Keratinocyte (primary cell): Measurements from ENCODE around the gene B9D2. TPM values are rescaled to one million over a fixed set of nuclear protein-coding genes. Genes with fewer than 3 reads are reported as not detected.
A peak's percentile ranks its signal among the peaks of the same experiment; 100 is the strongest.

Source experiments
- DNase-seq: peaks from one replicate; pipeline ENCODE4 v3.0.0-alpha.2; 2011; ENCODE audit warnings: low read depth, missing footprints, low spot score
- FAIRE-seq: peaks from 2 replicates; lab custom pipeline; 2011; peaks lifted over from hg19 to GRCh38; lab: Jason Lieb, UNC
- H2AFZ ChIP-seq: 2 replicates; pipeline ENCODE4 v1.6.0; 2012; ENCODE audit warnings: low read length, control low read depth, inconsistent platforms; ENCODE audit not compliant: control insufficient read depth
- H3K27ac ChIP-seq: 2 replicates; pipeline ENCODE4 v1.5.1; 2011; ENCODE audit warnings: low read length; ENCODE audit not compliant: control insufficient read depth, insufficient read depth
- H3K27me3 ChIP-seq: 3 replicates; pipeline ENCODE4 v1.6.0; 2011; ENCODE audit warnings: low read length; ENCODE audit not compliant: control insufficient read depth, insufficient read depth; ENCODE audit errors: extremely low read depth
- H3K36me3 ChIP-seq, 2 experiments: 2 replicates in 1 of 2; 3 replicates in 1 of 2; pipeline ENCODE4 v1.5.1; 2011; ENCODE audit warnings: low read length in 2 of 2, mild to moderate bottlenecking in 1 of 2; ENCODE audit not compliant: control insufficient read depth in 2 of 2, insufficient read depth in 2 of 2; ENCODE audit errors: extremely low read depth in 1 of 2
- H3K4me1 ChIP-seq: 3 replicates; pipeline ENCODE4 v1.5.1; 2011; ENCODE audit warnings: low read length; ENCODE audit not compliant: control insufficient read depth, insufficient read depth; ENCODE audit errors: extremely low read depth
- H3K4me2 ChIP-seq: 3 replicates; pipeline ENCODE4 v1.6.0; 2011; ENCODE audit warnings: low read depth, low read length; ENCODE audit not compliant: control insufficient read depth, insufficient read depth; ENCODE audit errors: extremely low read depth
- H3K4me3 ChIP-seq, 3 experiments: fragments of 200-600 bp in 1 of 3; sonication (generic) in 1 of 3; 2 replicates in 2 of 3; 3 replicates in 1 of 3; pipeline ENCODE4 v1.5.1; 2011 to 2016; ENCODE audit warnings: low read length in 3 of 3, mild to moderate bottlenecking in 3 of 3, control low read depth in 2 of 3, inconsistent platforms in 1 of 3, low read depth in 1 of 3, mixed read lengths in 1 of 3, mixed run types in 1 of 3, moderate library complexity in 1 of 3; ENCODE audit not compliant: control insufficient read depth in 2 of 3, insufficient read depth in 2 of 3; ENCODE audit errors: extremely low read depth in 1 of 3
- H3K79me2 ChIP-seq: 2 replicates; pipeline ENCODE4 v1.6.0; 2012; ENCODE audit warnings: low read length; ENCODE audit not compliant: control insufficient read depth, insufficient read depth
- H3K9ac ChIP-seq: 3 replicates; pipeline ENCODE4 v1.6.0; 2011; ENCODE audit warnings: low read length; ENCODE audit not compliant: control insufficient read depth, insufficient read depth; ENCODE audit errors: extremely low read depth
- H3K9me1 ChIP-seq: 3 replicates; pipeline ENCODE4 v1.6.0; 2011; ENCODE audit warnings: low read length; ENCODE audit not compliant: control insufficient read depth, insufficient read depth; ENCODE audit errors: extremely low read depth
- H3K9me3 ChIP-seq: 2 replicates; pipeline ENCODE4 v1.5.1; 2012; ENCODE audit warnings: low read depth, low read length; ENCODE audit not compliant: control insufficient read depth
- H4K20me1 ChIP-seq: 3 replicates; pipeline ENCODE4 v1.6.0; 2011; ENCODE audit warnings: low read length; ENCODE audit not compliant: control insufficient read depth, insufficient read depth; ENCODE audit errors: extremely low read depth
- EZH2 ChIP-seq: IDR thresholded peaks from one replicate; pipeline ENCODE4 v1.6.1; 2012; ENCODE audit warnings: inconsistent platforms, mild to moderate bottlenecking, low read length, moderate library complexity
- dilution Hi-C: fragments of 300-500 bp; cut with MboI; formaldehyde crosslinking; loops from one replicate; pipeline ENCODE4 v1.7.0; 2020; ENCODE audit warnings: low sequenced_read_pairs; ENCODE audit not compliant: extremely low pct_ligation_motif_present
- polyA plus RNA-seq, 5 experiments: library from polyadenylated mRNA; depleted of rRNA in 3 of 5; stranded (reverse) in 3 of 5; stranded (forward) in 1 of 5; unstranded in 1 of 5; fragments of >200 nt; gene quantifications; 1 replicate in 1 of 5; 2 replicates in 3 of 5; 3 replicates in 1 of 5; pipeline versions ENCODE4 v1.2.1 to v1.2.3, GENCODE V29; 2011 to 2012; ENCODE audit warnings: missing spikeins in 2 of 5, low read depth in 1 of 5, low replicate concordance in 1 of 5
- TF ChIP-seq, protein P1 (sequence below), 3 experiments: IDR thresholded peaks in 1 of 3; conservative IDR thresholded peaks in 1 of 3; optimal IDR thresholded peaks in 1 of 3; 2 replicates in 2 of 3; 3 replicates in 1 of 3; pipeline versions ENCODE3 to v1.5.1; 2011; ENCODE audit warnings: low read length in 3 of 3, mild to moderate bottlenecking in 3 of 3, moderate library complexity in 2 of 3, control low read depth in 1 of 3, inconsistent platforms in 1 of 3; ENCODE audit not compliant: insufficient read depth in 2 of 3; ENCODE audit errors: extremely low read depth in 1 of 3

The B9D2 gene
- polyA plus RNA-seq, 1 donor (not counting 4 experiments of a cell fraction or from before 2014, with no cell fraction given) = 2.8 TPM

DNA sequence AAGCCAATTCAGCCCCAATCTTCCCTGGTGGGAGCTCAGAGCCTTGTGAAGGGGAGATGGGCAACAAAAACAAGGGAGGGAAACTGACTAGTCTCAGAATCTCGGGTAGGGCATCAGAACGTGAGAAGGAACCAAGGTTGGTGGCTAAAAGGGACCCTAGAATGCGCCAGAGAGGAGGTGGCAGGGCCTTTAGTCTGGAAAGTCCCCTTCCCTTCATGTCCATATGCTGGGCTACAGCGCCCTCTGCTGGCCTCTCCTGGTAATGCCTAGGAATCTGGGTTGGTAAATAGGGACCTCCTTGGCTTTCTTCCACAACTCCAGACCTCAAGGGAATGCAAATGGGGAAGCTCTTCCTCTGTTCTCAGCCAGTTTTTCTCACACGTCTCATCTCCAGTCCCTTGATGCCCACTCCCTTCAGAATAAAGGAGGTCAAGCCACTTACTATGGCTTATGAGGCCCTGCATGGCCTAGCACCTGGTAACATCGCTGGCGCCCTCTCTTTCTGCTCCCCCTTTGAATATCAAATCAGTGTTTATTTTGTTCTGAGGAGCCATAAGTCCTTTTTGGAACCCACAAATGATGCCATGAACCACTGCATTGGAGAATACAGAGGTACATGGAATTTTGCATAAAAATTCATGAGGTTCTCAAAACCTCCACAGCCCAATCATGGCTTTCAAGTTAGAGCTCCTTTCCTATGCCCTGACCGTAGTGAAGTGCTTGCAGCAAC, 55.3 kb downstream of the B9D2 start:
- peak overlapping the region; percentile 95 for H3K9ac ChIP-seq
- peak; percentile 55 for DNase-seq
- no peaks in the 10 kb centered on the region for H3K9me1 ChIP-seq
- H3K27ac ChIP-seq = peak overlapping the region; percentile 97
- H3K36me3 ChIP-seq = peaks cover 33 to 38% of the 10 kb centered on the region in 2 experiments
- TF ChIP-seq EZH2 = no peak
- TF ChIP-seq, protein P1, sequence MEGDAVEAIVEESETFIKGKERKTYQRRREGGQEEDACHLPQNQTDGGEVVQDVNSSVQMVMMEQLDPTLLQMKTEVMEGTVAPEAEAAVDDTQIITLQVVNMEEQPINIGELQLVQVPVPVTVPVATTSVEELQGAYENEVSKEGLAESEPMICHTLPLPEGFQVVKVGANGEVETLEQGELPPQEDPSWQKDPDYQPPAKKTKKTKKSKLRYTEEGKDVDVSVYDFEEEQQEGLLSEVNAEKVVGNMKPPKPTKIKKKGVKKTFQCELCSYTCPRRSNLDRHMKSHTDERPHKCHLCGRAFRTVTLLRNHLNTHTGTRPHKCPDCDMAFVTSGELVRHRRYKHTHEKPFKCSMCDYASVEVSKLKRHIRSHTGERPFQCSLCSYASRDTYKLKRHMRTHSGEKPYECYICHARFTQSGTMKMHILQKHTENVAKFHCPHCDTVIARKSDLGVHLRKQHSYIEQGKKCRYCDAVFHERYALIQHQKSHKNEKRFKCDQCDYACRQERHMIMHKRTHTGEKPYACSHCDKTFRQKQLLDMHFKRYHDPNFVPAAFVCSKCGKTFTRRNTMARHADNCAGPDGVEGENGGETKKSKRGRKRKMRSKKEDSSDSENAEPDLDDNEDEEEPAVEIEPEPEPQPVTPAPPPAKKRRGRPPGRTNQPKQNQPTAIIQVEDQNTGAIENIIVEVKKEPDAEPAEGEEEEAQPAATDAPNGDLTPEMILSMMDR (optimal IDR thresholded peaks at IDR 0.05 in 1 of 3, IDR thresholded peaks at IDR 0.05 in 1 of 3, conservative IDR thresholded peaks at IDR 0.05 in 1 of 3; ENCODE audit: extremely low read depth in 1 of 3, insufficient read depth in 2 of 3, low read length in 3 of 3) = peak; percentile 89 to 99 (median 91)
- peaks cover 24% of the 10 kb centered on the region for H3K4me1 ChIP-seq
- H4K20me1 ChIP-seq = no peaks in the 10 kb centered on the region
- H3K27me3 ChIP-seq = no peaks in the 10 kb centered on the region
- H3K79me2 ChIP-seq = peaks cover 28% of the 10 kb centered on the region
- dilution Hi-C loops = no loop called here
- no peaks in the 10 kb centered on the region for H3K9me3 ChIP-seq
- FAIRE-seq = peak; percentile 56
- H3K4me2 ChIP-seq = peak overlapping the region; percentile 99
- H3K4me3 ChIP-seq = peak overlapping the region in 1 of 3 experiments; percentile 95
- H2AFZ ChIP-seq = no peak overlapping the region

DNA sequence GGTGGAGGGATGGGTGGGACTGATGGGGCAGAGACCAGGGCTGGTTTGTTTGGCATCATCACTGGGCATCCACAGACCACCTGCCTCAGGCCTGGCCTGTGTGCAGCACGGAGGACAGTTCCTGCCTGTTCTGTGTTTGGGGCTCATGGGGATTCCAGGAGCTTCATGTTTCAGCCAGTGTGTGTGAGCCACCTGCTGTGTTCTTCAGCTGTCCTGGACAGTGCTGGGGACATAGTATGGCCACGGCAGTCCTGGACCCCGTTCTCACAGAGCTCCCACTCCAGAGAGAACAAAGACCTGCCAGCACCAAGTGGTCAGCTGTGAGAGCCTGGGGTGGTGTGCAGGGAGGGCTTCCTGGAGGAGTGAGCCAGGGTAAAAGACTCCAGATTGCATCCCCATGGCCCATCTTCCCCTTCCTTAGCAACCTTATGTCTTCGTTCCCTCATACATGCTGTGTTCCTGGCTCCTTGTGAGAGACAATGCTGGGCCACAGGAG, 55.9 kb downstream of the B9D2 start:
- H2AFZ ChIP-seq = no peak overlapping the region
- no peak for TF ChIP-seq EZH2
- TF ChIP-seq, protein P1 (optimal IDR thresholded peaks at IDR 0.05 in 1 of 3, IDR thresholded peaks at IDR 0.05 in 1 of 3, conservative IDR thresholded peaks at IDR 0.05 in 1 of 3; ENCODE audit: extremely low read depth in 1 of 3, insufficient read depth in 2 of 3, low read length in 3 of 3) = no peak
- peak overlapping the region; percentile 95 for H3K9ac ChIP-seq
- no peak overlapping the region for H3K4me2 ChIP-seq
- H3K9me1 ChIP-seq = no peaks in the 10 kb centered on the region
- peak overlapping the region; percentile 97 for H3K27ac ChIP-seq
- no peak for FAIRE-seq
- dilution Hi-C loops = no loop called here
- no peak for DNase-seq
- peaks cover 23% of the 10 kb centered on the region for H3K79me2 ChIP-seq
- peaks cover 31 to 38% of the 10 kb centered on the region in 2 experiments for H3K36me3 ChIP-seq
- no peaks in the 10 kb centered on the region for H3K9me3 ChIP-seq
- H3K27me3 ChIP-seq = no peaks in the 10 kb centered on the region
- peaks cover 24% of the 10 kb centered on the region for H3K4me1 ChIP-seq
- no peaks in the 10 kb centered on the region for H4K20me1 ChIP-seq
- no peak overlapping the region for H3K4me3 ChIP-seq
